ENCODE measurements around the gene PRMT7.

GRCh38 chr16:68269793-68270192, 41.0 kb upstream of the PRMT7 start:
- TF ChIP-seq, protein P1, sequence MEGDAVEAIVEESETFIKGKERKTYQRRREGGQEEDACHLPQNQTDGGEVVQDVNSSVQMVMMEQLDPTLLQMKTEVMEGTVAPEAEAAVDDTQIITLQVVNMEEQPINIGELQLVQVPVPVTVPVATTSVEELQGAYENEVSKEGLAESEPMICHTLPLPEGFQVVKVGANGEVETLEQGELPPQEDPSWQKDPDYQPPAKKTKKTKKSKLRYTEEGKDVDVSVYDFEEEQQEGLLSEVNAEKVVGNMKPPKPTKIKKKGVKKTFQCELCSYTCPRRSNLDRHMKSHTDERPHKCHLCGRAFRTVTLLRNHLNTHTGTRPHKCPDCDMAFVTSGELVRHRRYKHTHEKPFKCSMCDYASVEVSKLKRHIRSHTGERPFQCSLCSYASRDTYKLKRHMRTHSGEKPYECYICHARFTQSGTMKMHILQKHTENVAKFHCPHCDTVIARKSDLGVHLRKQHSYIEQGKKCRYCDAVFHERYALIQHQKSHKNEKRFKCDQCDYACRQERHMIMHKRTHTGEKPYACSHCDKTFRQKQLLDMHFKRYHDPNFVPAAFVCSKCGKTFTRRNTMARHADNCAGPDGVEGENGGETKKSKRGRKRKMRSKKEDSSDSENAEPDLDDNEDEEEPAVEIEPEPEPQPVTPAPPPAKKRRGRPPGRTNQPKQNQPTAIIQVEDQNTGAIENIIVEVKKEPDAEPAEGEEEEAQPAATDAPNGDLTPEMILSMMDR (conservative IDR thresholded peaks at IDR 0.05; ENCODE audit: low read length), result no peak
- TF ChIP-seq EZH2phosphoT487 (IDR thresholded peaks at IDR 0.05; ENCODE audit: borderline replicate concordance, low read depth, low read length), result no peak

Data from OCI-LY7 (cell line).